ENCODE data around the gene ZBTB18.
"Not testable (repeated sequence)": the region's sequence is repeated elsewhere in the genome, so short reads cannot be mapped to it uniquely, and the experiment has no call there.

The ZBTB18 gene

DNA sequence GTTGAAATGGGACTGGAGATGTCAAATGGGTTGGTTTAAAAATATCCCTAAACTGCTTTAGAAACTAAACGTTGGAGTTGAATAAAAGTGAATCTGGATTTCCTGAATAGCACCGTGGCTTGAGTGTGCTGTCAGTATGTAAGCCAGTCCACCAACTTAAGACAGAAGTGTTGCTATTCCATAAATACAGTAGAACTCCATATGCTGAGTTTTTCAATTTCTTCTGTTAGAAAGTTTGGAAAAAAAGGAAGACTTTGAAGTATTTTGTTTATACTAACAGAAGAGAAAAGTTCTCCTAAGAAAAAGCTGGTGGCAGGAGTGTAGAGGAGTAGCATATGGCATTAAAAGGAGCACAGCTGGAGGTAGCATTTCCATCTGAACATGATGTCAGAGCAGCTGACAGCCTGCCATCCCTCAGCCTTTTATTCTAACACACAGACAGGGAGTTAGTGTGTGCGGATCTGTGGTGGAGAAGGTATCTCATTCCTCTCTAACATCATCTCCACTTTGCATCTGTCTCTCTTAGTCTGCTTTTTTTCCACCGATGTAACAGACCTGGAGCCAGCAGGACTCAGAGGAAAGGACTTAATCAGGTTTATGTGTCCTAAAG lies at the start of gene ZBTB18:
Gene ZBTB18, plus strand, starts transcription at position 449 of the 610 bp plus-strand sequence. Its CDS starts 149 bp downstream, at position 598.
- DNase-seq, result peak; percentile 81

DNA sequence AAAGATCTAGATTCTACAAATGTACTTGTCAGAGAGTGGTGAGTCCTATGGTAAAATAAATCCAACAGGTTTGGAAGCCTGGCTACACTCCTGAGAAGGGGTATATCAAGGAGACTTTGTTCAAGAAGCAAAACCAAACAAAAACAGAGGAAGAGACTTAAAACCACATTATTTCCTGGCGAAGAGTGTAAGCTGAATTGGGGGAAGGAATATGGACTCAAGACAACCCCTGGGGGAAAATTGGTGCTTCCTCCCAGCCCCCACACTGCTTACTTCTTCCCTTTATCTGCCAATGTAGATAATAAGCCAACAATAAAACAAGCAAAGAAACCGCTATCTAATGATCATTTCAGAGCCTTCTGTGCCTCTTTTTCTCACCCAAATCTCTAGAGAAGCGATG lies 48.4 kb upstream of the ZBTB18 start:
- DNase-seq, result no peak

DNA sequence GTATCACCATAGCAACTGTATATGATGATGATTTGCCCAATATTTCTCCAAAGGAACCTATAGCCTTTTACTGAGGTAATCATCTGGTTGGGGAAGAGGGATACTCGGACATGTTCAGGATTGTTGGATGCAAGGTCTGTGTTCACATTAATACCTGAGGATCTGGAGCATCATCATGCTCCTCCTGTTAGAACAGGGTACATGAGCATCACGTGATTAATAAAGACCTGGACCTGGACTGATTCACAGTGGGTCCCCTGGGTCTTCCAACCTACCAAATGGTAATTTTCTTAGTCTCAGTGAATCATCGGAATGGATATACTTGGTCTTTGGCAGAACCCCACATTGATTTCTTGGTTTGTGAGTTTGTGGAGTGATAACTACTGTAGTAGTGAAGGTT lies 45.6 kb upstream of the ZBTB18 start:
- no peak for DNase-seq

DNA sequence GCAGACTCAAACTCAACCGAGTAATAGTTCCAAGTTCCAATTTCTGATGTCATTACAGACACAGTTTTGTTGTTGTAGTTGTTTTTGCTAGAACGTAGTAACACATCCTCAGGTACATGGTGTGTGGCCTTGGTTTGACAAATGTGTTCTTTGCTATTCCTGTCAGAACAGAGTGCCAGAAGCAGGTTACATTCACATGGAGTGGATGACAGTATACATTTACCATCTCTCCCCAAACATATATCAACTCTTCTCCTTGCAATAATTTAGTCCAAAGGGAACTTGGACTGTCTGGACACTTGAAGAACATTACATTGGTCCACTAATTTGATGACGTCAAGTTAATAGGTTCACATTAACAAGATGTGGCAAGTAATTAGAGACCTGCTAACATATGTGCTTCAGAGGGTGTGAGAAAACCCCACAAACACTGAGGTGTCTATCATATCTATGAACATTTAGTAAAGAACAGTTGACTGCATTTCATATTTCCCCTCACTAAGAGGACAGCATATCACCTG lies 44.6 kb upstream of the ZBTB18 start:
- no peak for DNase-seq

DNA sequence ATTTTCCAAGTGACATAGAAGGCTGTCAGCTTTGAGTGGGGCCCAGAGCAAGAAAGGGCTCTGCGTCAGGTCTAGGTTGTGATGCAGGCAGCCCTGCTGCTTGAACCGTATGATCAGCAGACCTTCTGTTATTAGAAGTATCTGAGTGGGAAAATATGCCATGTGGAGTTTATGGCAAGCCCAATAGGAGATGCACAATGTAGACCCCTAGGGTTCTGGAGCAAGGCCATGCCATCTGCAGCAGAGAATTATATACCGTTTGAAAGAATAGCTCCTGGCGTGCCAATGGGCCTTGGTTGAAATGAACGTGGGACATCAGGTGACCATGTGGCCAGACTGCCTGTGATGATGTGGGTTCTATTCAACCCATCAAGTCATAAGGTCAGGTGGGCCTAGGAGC lies 44.1 kb upstream of the ZBTB18 start:
- DNase-seq, result no peak

DNA sequence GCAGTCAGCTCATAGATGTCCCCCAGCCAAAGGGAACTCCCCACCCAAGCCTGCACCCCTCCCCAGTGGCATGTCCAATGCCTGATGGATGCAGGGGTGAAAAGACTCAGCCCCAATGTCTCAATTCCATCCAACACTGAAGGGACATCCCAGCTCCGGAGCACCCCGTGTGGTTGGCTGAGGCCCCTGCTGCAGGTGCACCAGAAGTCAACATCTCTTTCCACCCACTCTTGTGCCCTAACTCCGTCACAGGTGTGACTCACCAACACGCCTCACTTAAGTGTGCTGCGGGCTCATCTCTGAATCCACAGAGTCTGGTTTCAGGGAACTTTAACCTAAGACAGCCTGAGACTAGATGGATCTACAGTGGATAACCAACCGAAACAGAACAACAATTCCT lies 40.9 kb upstream of the ZBTB18 start:
- DNase-seq, result no peak

DNA sequence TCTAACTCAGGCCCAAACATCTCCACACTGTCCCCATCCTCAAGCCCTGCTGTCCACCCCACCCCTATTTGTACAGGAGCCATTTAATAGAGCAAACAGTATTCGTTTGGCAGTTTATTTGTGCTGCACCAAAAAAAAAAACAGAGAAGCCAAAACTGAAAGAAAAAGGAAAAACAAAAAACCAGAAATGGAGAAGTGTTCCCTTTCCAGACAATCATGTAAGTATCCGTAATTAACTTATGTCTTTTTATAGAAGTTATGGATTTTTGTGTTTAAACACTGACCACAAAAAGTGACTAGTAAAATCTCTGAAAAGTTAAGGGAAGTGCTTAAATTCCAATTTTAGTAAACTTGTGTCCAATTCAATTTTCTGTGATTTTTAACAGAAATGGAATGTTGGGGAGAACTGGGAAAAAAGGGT lies 40.4 kb upstream of the ZBTB18 start:
- no peak for DNase-seq

DNA sequence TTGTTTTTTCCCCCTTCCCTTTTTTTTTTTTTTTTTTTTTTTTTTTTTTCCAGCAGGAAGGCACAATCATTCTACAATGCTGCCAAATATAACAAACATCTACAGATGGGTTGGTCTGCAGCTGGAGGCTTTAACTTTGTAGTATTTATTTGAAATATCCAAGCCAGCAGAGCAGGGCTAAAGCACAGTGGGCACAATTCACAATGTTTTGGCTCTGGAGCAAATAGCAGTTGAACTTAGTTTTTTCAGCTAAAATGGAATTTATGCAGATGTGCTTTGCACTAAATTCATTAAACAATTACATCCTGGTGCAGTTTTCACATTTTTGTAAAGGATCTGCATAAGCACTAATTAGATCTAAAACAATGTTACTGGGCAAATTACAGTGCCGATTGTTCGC lies 39.8 kb upstream of the ZBTB18 start:
- no peak for DNase-seq

DNA sequence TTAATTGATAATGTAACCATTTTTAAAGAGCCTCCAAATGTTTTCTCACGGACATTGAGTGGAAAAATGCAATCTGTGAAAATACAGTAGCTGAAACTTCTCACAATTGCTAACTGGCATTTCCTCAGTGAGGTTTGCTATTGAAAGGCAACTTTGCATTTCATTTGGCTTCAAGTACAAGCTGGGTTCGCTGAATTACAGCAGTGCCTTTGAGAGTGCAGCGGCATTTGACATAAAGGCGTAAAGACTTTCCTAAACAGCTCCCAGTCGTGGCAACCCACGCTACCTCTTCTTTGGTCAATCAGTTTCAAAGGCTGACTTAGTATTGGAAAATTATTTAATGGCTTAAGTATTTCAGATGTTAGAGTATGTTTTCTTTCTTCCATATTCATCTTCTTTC lies 39.3 kb upstream of the ZBTB18 start:
- no peak for DNase-seq

DNA sequence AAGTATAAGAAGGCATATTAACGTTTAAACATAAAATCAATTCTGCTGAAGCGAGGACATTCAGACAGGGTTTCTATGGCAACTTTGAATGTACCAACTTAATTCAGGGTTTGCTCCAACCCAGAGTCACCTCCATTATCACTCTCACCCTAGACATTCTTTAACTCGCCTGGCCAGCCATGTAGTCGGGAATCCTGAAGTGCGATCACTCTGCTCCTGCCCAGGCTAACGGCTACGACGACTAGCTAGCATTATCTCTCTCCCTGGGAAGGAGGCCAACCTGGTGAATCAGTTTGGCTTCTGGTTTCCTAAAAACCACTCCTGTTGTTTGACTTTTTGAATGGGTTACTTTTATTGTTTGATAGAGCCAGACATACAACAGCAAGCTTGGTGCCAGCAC lies 38.9 kb upstream of the ZBTB18 start:
- peak; percentile 50 for DNase-seq

DNA sequence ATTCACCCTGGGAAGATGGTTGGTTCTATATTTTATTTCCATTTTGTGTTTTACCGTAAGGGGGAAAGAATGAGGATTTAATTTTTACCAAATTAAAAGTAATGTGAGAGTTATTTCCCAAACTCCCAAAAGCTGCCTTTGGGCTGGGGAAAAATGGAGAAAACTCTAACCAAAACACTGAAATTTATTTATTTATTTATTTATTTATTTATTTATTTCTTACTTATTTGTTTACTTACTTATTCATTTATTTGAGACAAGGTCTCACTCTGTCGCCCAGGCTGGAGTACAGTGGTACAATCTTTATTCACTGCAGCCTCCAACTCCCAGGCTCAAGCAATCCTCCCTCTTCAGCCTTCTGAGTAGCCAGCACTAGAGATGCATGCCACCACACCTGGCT lies 38.0 kb upstream of the ZBTB18 start:
- DNase-seq, result no peak

DNA sequence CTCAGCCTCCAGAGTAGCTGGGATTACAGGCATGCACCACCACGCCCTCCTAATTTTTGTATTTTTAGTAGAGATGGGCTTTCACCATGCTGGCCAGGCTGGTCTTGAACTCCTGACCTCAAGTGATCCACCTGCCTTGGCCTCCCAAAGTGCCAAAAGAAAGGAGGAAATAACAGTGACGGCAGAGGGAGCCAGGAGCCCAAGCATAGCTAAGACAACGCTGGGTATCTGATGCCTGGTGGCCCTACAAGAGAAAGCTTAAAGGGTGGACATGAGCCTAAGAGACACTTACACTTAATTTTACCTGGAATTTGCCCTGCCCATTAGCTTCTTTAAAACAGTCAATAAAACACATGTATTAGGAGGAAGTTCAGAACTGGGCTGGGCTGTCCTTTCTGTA lies 36.2 kb upstream of the ZBTB18 start:
- DNase-seq, result not testable (repeated sequence)

DNA sequence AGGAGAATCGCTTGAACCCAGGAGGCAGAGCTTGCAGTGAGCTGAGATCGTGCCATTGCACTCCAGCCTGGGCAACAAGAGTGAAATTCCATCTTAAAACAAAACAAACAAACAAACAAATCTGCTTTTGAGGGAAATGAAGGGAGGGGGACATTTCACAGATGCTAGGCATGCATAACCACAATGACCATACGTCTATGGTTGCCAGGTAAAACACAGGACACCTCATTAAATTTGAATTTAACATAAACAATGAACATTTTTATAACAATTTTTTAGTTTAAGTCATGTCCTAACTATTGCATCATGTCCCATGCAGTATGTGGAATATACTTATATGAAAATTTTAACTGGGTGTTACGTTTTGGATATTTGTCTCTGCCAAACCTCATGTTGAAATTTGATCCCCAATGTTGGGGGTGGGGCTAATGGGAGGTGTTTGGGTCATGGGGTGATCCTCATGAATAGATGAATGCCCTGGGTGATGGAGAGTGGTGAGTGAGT lies 31.0 kb upstream of the ZBTB18 start:
- DNase-seq, result no peak

DNA sequence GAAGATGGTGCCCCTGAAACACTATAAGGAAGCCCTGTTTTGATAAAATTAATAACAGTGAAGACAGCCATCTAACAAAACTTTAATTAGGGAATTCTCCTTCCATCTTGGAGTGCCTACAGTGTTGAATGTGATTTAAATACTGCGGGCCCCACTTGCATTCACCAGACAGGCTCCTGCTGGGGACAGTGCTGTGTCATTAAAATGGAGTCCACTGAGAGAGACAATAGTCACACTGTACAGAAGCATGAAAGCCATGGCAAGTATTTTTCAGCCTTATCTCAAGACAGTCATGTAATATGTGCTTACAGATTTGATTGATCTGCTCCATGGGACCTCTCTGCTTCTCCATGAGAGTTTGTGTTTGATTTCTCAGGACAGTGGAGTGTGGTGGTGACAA lies 29.7 kb upstream of the ZBTB18 start:
- DNase-seq, result no peak

DNA sequence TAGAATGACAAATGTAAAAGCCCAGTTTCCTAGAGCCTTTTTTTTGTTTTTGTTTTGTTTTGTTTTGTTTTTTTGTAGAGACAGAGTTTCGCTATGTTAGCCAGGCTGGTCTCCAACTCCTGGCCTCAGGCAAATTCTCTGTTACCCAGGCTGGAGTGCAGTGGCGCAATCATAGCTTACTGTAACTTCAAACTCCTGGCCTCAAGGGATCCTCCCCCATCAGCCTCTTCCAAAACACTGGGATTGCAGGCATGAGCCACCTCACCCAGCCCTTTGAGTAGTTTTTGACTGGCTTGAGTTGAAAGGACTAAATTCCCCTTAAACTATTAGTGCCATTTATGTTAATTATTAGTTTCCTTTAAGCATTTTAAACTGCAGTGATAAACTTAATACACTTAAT lies 28.8 kb upstream of the ZBTB18 start:
- no peak for DNase-seq

DNA sequence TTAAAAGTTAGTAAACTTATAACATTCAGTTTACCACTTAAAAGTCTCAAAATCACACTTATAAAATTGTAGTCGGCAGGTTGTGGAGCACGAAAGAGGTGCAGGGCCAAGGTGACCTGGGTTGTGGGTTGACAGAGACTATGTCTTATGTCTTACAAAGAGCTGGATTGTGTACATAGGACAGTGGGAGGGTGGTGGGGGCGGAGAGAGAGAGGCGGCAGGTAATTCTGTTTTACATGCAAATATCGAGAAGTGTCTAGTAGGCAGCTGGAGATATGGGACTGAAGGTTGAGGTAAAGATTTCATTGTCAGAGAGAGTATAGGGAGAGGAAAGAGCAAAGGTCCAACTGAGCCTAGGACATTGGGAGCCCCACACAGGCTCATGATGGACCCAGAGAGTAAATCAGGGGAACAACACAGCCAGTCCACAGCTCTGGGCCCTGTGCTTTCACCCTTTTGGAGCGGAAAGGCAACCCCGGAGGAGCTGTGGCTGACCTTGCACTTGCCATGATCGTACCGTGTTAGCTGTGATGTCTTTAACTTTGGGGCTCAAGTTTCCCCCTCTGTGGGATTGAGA lies 28.1 kb upstream of the ZBTB18 start:
- no peak for DNase-seq

DNA sequence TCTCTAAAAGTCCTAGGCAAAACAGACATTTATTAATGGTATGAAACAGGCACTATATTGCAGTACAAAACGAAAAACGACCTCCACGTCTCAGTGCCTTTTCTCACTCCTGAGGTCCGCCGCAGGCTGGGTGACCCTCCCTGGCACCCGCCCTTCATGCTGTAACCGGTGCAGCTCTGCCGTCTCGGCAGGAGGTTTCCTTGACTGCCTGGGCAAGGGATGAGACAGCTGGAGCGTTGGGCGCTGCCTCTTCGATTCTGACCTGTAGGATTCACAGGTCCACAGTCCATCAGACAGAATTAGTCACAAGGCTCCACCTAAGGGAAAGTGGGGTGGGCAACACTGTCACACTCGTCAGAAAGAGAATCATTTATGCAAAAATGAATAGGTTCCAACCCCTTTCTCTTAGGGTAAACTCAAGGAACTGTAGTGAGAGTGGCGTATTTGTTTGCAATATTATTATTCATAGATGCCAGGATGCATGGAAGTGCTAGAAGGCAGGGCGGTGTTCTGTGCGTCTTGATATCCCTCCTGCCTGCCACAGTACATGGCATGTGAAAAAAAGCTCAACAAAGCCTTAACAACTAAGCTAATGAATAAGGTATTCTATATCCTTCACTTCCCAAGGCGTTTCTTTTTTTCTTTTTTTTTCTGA lies 23.5 kb upstream of the ZBTB18 start:
- no peak for DNase-seq

DNA sequence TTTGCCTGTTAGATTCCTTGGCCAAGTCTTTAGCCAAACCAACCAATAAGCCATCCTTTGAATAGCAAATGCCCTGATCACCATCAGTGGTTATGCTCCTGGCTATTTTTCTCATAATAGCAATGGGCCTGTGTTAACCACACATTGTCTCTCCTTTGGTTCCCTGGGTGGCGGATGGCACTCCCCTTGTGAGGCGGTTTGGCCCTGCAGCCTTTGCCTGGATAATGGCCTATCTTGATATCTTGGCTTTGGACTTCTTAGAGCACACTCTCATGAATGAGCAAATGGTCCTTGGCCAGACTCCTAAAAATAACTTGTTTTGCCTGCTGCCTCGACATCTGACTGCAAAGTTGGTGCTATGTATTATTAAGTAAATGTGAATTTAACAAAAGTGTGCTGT lies 22.4 kb upstream of the ZBTB18 start:
- no peak for DNase-seq

DNA sequence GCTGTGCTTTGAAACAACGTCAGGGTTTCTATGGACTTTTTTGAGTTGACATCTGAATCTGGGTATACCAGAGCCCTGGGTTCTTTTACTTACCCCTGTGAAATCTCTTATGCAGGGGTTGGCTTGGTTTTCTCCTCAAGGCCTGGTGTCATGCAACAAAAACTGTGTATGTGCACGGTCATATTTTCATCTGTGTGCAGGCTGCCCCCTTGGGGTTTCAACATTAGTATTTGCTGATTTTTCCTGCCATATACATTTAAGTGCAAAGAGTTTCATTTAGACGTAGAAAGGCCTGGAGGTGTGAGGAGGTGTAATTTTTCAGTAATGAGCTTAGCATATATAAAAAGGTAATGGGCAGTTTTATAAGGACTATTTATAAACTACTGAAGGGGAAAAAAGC lies 22.0 kb upstream of the ZBTB18 start:
- DNase-seq, result no peak

DNA sequence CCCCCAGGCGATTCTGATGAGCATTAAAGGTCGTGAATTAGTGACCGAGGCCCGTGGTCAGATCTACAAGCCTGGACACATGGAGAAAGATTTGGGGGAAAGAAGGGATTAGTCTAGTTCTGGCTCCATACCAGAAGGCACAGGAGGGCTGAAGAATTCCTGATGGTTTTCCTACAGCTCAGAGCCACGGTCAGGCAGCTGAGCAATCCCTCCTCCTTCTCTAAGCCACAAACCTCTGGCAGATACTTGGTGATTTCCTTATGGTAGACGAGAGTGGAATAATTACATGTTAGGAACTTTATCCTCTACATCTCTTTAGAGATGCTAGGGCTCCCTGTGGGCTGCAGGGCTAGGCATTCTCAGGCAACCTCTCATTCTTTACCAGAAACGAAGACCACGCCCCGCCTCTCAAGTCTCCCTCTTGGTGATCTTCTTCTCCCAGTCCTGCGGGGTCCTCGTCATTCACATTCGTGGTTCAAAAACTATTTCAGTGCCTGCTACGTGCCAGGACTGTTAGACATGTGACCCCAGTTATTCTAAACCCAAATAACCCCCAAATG lies 20.5 kb upstream of the ZBTB18 start:
- no peak for DNase-seq

DNA sequence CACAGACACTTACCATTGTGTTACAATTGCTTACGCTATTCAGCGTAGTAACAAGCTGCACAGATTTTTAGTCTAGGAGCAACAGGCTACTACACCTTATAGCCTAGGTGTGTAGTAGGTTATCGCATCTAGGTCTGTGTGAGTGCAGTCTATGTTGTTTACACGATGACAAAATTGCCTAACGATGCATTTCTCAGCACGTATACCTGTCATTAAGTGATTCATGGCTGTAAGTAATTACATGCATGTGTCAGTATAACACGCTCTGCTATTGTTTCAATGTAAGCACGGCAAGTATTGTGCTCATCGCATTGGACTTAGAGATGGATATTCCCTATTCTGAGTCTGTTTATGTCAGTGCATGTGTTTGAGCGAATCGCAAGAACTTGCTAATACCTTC lies 15.7 kb upstream of the ZBTB18 start:
- DNase-seq, result no peak

DNA sequence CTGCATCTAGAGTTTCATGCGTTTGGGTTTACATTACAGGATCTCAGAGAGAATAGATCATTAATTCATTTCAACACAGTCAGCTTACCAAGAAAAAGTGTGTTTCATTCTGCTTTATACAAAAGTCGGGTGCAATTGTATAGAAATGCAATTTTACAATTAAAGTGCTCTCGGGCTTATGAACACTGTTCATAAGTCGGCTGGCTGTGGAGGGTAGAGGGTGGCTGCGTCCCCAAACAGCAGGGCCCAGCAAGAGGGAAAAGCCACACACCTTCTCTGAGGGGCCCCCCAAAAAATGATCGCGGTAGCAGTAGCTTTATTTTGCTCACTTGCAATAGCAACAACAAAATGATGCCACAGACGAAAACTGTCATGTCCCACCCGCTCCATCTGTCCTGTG lies 13.8 kb upstream of the ZBTB18 start:
- no peak for DNase-seq

DNA sequence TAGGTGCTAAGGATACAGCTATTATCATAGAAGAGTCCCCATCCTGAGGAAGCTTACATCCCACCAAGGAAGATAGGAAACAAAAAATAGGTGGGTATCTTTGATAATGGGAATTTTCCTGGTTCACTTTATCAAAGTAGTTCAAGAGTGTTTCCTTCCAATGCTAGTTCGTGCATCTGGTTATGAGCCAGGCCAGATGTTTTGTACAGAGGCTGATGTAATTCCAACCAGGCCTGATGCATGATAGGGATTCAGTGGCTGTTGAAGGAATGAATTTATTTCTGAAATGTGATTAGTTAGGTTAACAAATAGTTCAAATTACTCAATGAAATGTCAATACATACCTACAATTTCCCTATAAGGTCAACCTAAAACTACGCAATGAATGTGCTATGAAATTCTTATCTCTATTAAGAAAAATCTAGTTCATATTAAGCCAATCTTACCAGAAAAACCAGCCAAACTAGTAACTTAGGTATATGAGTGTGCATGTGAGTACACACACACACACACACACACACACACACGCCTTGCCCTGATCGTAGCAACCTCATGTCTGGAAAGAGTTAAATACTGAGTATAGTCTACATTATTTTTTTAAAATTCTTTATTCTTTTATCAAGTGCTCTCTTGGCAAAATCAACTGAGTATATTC lies 9.5 kb upstream of the ZBTB18 start:
- DNase-seq, result no peak
